ENCODE results near the gene AP2A1. TPM values are rescaled to one million over a fixed set of nuclear protein-coding genes. Genes with fewer than 3 reads are reported as not detected.

AP2A1 gene
- total and polyA plus RNA-seq, 2 donors (not counting 1 experiment from before 2014, with no cell fraction given) = 48.4 to 56.9 TPM

DNA sequence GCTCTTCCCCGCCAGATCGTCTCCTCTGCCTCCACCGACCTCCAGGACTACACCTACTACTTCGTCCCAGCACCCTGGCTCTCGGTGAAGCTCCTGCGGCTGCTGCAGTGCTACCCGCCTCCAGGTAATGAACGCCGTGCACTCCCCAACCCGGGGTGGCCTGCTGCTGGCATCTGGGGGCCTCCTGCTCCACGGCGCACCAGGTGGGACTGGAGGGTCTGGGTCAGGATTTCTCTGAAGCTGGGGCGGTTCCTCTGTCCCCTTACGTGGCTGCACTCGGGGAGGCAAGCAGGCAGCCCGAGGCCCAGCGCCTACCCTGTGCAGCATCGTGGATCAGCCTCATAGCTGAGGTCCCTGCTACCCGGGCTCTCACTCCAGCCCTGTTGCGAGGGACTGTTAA lies 28.8 kb downstream of the AP2A1 start:
- ATAC-seq (ENCODE audit: low read depth) (no peak), DNase-seq (no peak)
- Histone ChIP-seq H3K9ac (ENCODE audit: low read length) (no peak overlapping the region), H3K4me3 (ENCODE audit: control extremely low read depth in 1 of 5, extremely low read depth in 1 of 5, insufficient read depth in 1 of 5, low read depth in 2 of 5, low read length in 4 of 5) (no peak overlapping the region), H3K79me2 (ENCODE audit: control insufficient read depth, insufficient read depth, low read length) (no peaks in the 10 kb centered on the region), H4K20me1 (ENCODE audit: control insufficient read depth, insufficient read depth, low read length, poor library complexity, severe bottlenecking) (no peaks in the 10 kb centered on the region), H3K4me1 (ENCODE audit: control insufficient read depth in 2 of 2, insufficient read depth in 2 of 2, low read length in 2 of 2) (no peaks in the 10 kb centered on the region), H3K36me3 (replicated peaks in 1 of 2; ENCODE audit: control extremely low read depth in 1 of 2, control insufficient read depth in 1 of 2, extremely low read depth in 1 of 2, insufficient read depth in 2 of 2, low read length in 1 of 2) (peaks cover 0 to 86% of the 10 kb centered on the region in 2 experiments), H3K27me3 (replicated peaks in 1 of 4; ENCODE audit: control extremely low read depth in 1 of 4, control insufficient read depth in 3 of 4, insufficient read depth in 4 of 4, low read length in 3 of 4) (no peaks in the 10 kb centered on the region), H3K27ac (ENCODE audit: low read length in 2 of 2) (no peak overlapping the region), H3K9me3 (ENCODE audit: control extremely low read depth in 1 of 3, control insufficient read depth in 2 of 3, insufficient read depth in 1 of 3, low read length in 2 of 3) (peaks cover 0 to 3% (median 0%) of the 10 kb centered on the region in 3 donors), H2AFZ (ENCODE audit: insufficient read depth, low read depth, low read length, poor library complexity, severe bottlenecking) (no peak overlapping the region), H3K4me2 (replicated peaks; ENCODE audit: low read depth, low read length, poor library complexity, severe bottlenecking) (no peak overlapping the region)
- Mint-ChIP-seq H3K27me3 (no peaks in the 10 kb centered on the region), H3K4me1 (no peaks in the 10 kb centered on the region), H3K27ac (no peak overlapping the region), H3K9me3 (ENCODE audit: insufficient read depth) (no peaks in the 10 kb centered on the region), H3K4me3 (no peak overlapping the region)
- intact Hi-C loops (cut with micrococcal nuclease) = no loop called here
- no peak for TF ChIP-seq EZH2 (IDR thresholded peaks at IDR 0.05; ENCODE audit: borderline replicate concordance, insufficient read depth, low read depth, low read length, poor library complexity, severe bottlenecking)
- TF ChIP-seq, protein P1, sequence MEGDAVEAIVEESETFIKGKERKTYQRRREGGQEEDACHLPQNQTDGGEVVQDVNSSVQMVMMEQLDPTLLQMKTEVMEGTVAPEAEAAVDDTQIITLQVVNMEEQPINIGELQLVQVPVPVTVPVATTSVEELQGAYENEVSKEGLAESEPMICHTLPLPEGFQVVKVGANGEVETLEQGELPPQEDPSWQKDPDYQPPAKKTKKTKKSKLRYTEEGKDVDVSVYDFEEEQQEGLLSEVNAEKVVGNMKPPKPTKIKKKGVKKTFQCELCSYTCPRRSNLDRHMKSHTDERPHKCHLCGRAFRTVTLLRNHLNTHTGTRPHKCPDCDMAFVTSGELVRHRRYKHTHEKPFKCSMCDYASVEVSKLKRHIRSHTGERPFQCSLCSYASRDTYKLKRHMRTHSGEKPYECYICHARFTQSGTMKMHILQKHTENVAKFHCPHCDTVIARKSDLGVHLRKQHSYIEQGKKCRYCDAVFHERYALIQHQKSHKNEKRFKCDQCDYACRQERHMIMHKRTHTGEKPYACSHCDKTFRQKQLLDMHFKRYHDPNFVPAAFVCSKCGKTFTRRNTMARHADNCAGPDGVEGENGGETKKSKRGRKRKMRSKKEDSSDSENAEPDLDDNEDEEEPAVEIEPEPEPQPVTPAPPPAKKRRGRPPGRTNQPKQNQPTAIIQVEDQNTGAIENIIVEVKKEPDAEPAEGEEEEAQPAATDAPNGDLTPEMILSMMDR (IDR thresholded peaks at IDR 0.05) = no peak
- CTCF ChIA-PET = no interaction called here
- POLR2A ChIA-PET = no interaction called here
- WGBS (ENCODE audit: insufficient coverage) = 98% methylated on average over 20 of the region's 20 CpGs

DNA sequence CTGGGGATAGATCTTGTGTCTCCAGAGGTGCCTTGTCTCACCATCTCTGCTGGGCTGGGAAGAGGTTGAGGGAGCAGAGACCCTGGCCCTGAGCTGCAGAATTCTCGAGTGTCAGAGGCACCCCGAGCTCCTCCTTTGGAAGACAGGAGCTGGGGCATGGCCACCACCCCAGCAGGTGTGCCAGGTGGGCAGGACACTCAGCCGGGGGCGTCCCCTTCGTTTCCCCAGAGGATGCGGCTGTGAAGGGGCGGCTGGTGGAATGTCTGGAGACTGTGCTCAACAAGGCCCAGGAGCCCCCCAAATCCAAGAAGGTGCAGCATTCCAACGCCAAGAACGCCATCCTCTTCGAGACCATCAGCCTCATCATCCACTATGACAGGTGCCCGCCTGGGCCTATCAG lies 31.8 kb downstream of the AP2A1 start:
- H4K20me1 ChIP-seq (ENCODE audit: control insufficient read depth, insufficient read depth, low read length, poor library complexity, severe bottlenecking) = no peaks in the 10 kb centered on the region
- no peak overlapping the region for H3K27ac ChIP-seq (ENCODE audit: low read length in 2 of 2)
- H3K9me3 ChIP-seq (ENCODE audit: control extremely low read depth in 1 of 3, control insufficient read depth in 2 of 3, insufficient read depth in 1 of 3, low read length in 2 of 3) = peaks cover 0 to 3% (median 0%) of the 10 kb centered on the region in 3 donors
- ChIA-PET CTCF (interaction anchor here (0.6 kb wide), 1 partner anchor 712 kb away, joined by 3 read pairs; no protein-coding TSS in a partner anchor), POLR2A (no interaction called here)
- H3K27me3 ChIP-seq (replicated peaks in 1 of 4; ENCODE audit: control extremely low read depth in 1 of 4, control insufficient read depth in 3 of 4, insufficient read depth in 4 of 4, low read length in 3 of 4) = no peaks in the 10 kb centered on the region
- peaks cover 0 to 84% of the 10 kb centered on the region in 2 experiments for H3K36me3 ChIP-seq (replicated peaks in 1 of 2; ENCODE audit: control extremely low read depth in 1 of 2, control insufficient read depth in 1 of 2, extremely low read depth in 1 of 2, insufficient read depth in 2 of 2, low read length in 1 of 2)
- Mint-ChIP-seq H3K27me3 (no peaks in the 10 kb centered on the region), H3K4me3 (no peak overlapping the region), H3K9me3 (ENCODE audit: insufficient read depth) (no peaks in the 10 kb centered on the region), H3K4me1 (no peaks in the 10 kb centered on the region), H3K27ac (no peak overlapping the region)
- H3K79me2 ChIP-seq (ENCODE audit: control insufficient read depth, insufficient read depth, low read length) = no peaks in the 10 kb centered on the region
- no peak overlapping the region for H3K4me2 ChIP-seq (replicated peaks; ENCODE audit: low read depth, low read length, poor library complexity, severe bottlenecking)
- H2AFZ ChIP-seq (ENCODE audit: insufficient read depth, low read depth, low read length, poor library complexity, severe bottlenecking) = no peak overlapping the region
- H3K9ac ChIP-seq (ENCODE audit: low read length) = no peak overlapping the region
- TF ChIP-seq, protein P1 (IDR thresholded peaks at IDR 0.05) = no peak
- TF ChIP-seq EZH2 (IDR thresholded peaks at IDR 0.05; ENCODE audit: borderline replicate concordance, insufficient read depth, low read depth, low read length, poor library complexity, severe bottlenecking) = no peak
- intact Hi-C loops (cut with micrococcal nuclease) = no loop called here
- 92% methylated on average over 9 of the region's 11 CpGs for WGBS (ENCODE audit: insufficient coverage)
- DNase-seq = no peak
- no peak for ATAC-seq (ENCODE audit: low read depth)
- H3K4me1 ChIP-seq (ENCODE audit: control insufficient read depth in 2 of 2, insufficient read depth in 2 of 2, low read length in 2 of 2) = no peaks in the 10 kb centered on the region
- no peak overlapping the region for H3K4me3 ChIP-seq (ENCODE audit: control extremely low read depth in 1 of 5, extremely low read depth in 1 of 5, insufficient read depth in 1 of 5, low read depth in 2 of 5, low read length in 4 of 5)
